Parathyroid adenoma (tissue), 2 donors: ENCODE data around the gene RPS27L.

Source experiments
- H2AFZ ChIP-seq: fragments of 300-600 bp; sonication (generic); one replicate; pipeline ENCODE4 v1.7.0; 2017; ENCODE audit warnings: antibody characterized with exemption, mild to moderate bottlenecking
- H3K27ac ChIP-seq: fragments of 300-600 bp; sonication (generic); one replicate; pipeline ENCODE4 v1.7.0; 2017
- H3K27me3 ChIP-seq: fragments of 300-600 bp; sonication (generic); one replicate; pipeline ENCODE4 v1.7.0; 2017; ENCODE audit warnings: low read length; ENCODE audit not compliant: control insufficient read depth, insufficient read depth
- H3K36me3 ChIP-seq: fragments of 300-600 bp; sonication (generic); one replicate; pipeline ENCODE4 v1.7.0; 2017; ENCODE audit warnings: low read length; ENCODE audit not compliant: control insufficient read depth, insufficient read depth
- H3K4me1 ChIP-seq: fragments of 300-600 bp; sonication (generic); one replicate; pipeline ENCODE4 v1.7.0; 2017; ENCODE audit warnings: control low read depth
- H3K4me2 ChIP-seq: fragments of 300-600 bp; sonication (generic); one replicate; pipeline ENCODE4 v1.7.0; 2017; ENCODE audit warnings: low read length
- H3K4me3 ChIP-seq: fragments of 300-600 bp; sonication (generic); one replicate; pipeline ENCODE4 v1.7.0; 2017; ENCODE audit warnings: low read depth, low read length
- H3K79me2 ChIP-seq: fragments of 300-600 bp; sonication (generic); one replicate; pipeline ENCODE4 v1.7.0; 2017; ENCODE audit warnings: control low read depth
- H3K9ac ChIP-seq: fragments of 300-600 bp; sonication (generic); one replicate; pipeline ENCODE4 v1.7.0; 2017; ENCODE audit warnings: mild to moderate bottlenecking
- H3K9me3 ChIP-seq: fragments of 300-600 bp; sonication (generic); one replicate; pipeline ENCODE4 v1.7.0; 2017; ENCODE audit warnings: low read length; ENCODE audit not compliant: control insufficient read depth
- CTCF ChIP-seq: fragments of 300-600 bp; sonication (generic); IDR thresholded peaks from one replicate; pipeline ENCODE4 v1.7.0; 2017; ENCODE audit warnings: antibody characterized with exemption, mild to moderate bottlenecking
- donor health status: primary hyperparathyroidism.

Gene RPS27L

DNA sequence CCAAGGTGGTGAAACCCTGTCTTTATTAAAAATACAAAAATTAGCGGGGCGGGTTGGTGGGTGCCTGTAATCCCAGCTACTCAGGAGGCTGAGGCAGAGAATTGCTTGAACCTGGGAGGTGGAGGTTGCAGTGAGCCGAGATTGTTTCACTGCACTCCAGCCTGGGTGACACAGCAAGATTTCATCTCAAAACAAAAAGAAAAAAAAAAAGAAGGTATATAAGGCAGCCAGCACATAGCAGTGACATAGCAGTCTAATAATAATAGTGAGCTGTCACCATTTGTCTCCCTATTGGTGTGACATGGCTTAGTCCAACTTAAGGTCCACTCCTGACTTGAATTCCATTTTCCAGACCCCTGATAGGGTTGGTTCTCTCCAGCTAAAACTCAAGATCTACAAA, 44.4 kb downstream of the RPS27L start:
- Histone ChIP-seq H3K79me2 (no peaks in the 10 kb centered on the region), H3K4me2 (no peak overlapping the region), H3K27me3 (no peaks in the 10 kb centered on the region), H3K4me1 (no peaks in the 10 kb centered on the region), H2AFZ (no peak overlapping the region), H3K27ac (no peak overlapping the region), H3K9ac (no peak overlapping the region), H3K36me3 (no peaks in the 10 kb centered on the region), H3K4me3 (no peak overlapping the region), H3K9me3 (no peaks in the 10 kb centered on the region)
- TF ChIP-seq CTCF = no peak

GRCh38 chr15:63111481-63111880, 45.8 kb downstream of the RPS27L start:
- H3K79me2 ChIP-seq = no peaks in the 10 kb centered on the region
- no peak overlapping the region for H3K9ac ChIP-seq
- no peak overlapping the region for H3K4me3 ChIP-seq
- no peak overlapping the region for H3K4me2 ChIP-seq
- H3K4me1 ChIP-seq = no peaks in the 10 kb centered on the region
- H3K27me3 ChIP-seq = no peaks in the 10 kb centered on the region
- H3K27ac ChIP-seq = no peak overlapping the region
- TF ChIP-seq CTCF = no peak
- H2AFZ ChIP-seq = no peak overlapping the region
- no peaks in the 10 kb centered on the region for H3K9me3 ChIP-seq
- H3K36me3 ChIP-seq = no peaks in the 10 kb centered on the region

DNA sequence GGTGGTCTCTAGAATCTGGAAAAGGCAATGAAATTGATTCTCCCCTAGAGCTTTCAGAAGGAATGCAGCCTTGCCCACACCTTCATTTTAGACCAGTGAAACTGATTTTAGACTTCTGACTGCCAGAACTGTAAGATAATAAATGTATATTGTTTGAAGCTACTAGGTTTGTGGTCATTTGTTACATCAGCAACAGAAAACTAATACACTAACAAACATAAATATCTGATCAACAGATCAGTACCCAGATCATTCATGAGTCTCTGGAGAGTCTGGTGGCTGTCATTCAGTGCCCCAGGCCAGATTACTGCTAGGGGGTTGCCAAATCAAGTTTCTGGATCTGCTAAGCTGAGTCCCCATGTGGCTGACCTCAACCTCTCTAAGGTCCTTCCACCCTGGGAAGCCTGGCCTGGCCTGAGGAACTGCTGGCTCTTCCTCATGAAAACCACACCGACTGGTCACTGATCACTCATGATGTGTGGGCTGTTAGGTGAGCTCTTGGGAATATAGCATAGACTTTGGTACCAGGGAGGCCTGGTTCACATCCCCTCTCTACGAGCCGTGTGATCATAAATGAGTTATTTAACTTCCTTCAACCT, 46.8 kb downstream of the RPS27L start:
- no peak for TF ChIP-seq CTCF
- Histone ChIP-seq H3K36me3 (no peaks in the 10 kb centered on the region), H3K79me2 (no peaks in the 10 kb centered on the region), H3K9me3 (no peaks in the 10 kb centered on the region), H2AFZ (no peak overlapping the region), H3K4me3 (no peak overlapping the region), H3K9ac (no peak overlapping the region), H3K4me1 (no peaks in the 10 kb centered on the region), H3K4me2 (no peak overlapping the region), H3K27me3 (no peaks in the 10 kb centered on the region), H3K27ac (no peak overlapping the region)

DNA sequence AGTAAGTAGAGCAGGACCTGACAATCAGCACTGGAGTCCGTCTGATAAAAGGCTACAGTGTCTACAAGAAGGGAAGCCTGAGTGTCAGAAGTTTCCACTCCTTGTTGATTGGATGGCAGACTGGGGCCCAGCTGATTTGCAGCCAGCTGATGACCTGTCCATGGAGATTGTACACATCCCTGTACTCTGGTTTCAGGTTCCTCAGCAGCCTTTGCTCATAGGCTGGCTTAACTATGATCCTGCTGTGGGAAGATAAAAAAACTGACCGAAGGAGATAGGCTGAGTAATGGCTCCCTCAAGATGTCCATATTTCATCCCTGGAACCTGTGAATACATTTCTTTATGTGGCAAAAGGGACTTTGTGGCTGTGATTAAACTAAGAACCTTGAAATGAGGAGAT, 47.4 kb downstream of the RPS27L start:
- Histone ChIP-seq H3K27me3 (no peaks in the 10 kb centered on the region), H2AFZ (no peak overlapping the region), H3K4me3 (no peak overlapping the region), H3K4me2 (no peak overlapping the region), H3K27ac (no peak overlapping the region), H3K79me2 (no peaks in the 10 kb centered on the region), H3K36me3 (no peaks in the 10 kb centered on the region), H3K9me3 (no peaks in the 10 kb centered on the region), H3K4me1 (no peaks in the 10 kb centered on the region), H3K9ac (no peak overlapping the region)
- no peak for TF ChIP-seq CTCF

- H2AFZ ChIP-seq = no peak overlapping the region
- no peak overlapping the region for H3K27ac ChIP-seq
- no peak overlapping the region for H3K4me2 ChIP-seq
- H3K9me3 ChIP-seq = no peaks in the 10 kb centered on the region
- no peak overlapping the region for H3K4me3 ChIP-seq
- no peaks in the 10 kb centered on the region for H3K27me3 ChIP-seq
- no peaks in the 10 kb centered on the region for H3K4me1 ChIP-seq
- TF ChIP-seq CTCF = no peak
- H3K36me3 ChIP-seq = no peaks in the 10 kb centered on the region
- no peaks in the 10 kb centered on the region for H3K79me2 ChIP-seq
- no peak overlapping the region for H3K9ac ChIP-seq
Observed at GRCh38 chr15:63109498-63109897, 47.8 kb downstream of the RPS27L start.
